ENCODE results near the gene TRIM46.

TRIM46 gene

DNA sequence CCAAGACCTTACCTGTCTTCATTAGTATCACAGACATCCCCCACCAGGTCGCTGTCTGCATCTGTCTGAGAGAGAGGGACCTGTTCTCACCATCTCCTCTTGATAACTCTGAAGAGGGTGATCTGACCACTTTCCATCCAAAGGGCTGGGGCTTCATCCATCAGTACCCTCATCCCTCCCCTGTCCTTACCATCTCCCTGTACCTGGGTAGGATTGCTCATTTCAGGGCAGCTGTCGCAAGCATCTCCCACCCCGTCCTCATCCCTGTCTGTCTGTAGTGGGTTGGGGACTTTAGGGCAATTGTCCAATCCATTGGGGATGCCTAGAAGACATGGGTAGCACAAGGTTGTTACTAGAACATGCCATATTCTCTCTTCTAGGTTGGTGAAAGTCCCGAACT lies 26.1 kb downstream of the TRIM46 start:
- H3K36me3 ChIP-seq (ENCODE audit: low read depth): 0 out of 2 replicates have a peak, but pooled peaks cover 5% of the 10 kb centered on the region
- H3K9me3 ChIP-seq (ENCODE audit: severe bottlenecking): no peaks in the 10 kb centered on the region
- no peak for ATAC-seq (ENCODE audit: low read depth)
- no peak overlapping the region for H3K4me3 ChIP-seq (ENCODE audit: severe bottlenecking)
- no peak for DNase-seq (ENCODE audit: low spot score)
- TF ChIP-seq, protein P1, sequence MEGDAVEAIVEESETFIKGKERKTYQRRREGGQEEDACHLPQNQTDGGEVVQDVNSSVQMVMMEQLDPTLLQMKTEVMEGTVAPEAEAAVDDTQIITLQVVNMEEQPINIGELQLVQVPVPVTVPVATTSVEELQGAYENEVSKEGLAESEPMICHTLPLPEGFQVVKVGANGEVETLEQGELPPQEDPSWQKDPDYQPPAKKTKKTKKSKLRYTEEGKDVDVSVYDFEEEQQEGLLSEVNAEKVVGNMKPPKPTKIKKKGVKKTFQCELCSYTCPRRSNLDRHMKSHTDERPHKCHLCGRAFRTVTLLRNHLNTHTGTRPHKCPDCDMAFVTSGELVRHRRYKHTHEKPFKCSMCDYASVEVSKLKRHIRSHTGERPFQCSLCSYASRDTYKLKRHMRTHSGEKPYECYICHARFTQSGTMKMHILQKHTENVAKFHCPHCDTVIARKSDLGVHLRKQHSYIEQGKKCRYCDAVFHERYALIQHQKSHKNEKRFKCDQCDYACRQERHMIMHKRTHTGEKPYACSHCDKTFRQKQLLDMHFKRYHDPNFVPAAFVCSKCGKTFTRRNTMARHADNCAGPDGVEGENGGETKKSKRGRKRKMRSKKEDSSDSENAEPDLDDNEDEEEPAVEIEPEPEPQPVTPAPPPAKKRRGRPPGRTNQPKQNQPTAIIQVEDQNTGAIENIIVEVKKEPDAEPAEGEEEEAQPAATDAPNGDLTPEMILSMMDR (IDR thresholded peaks at IDR 0.05; ENCODE audit: poor library complexity, severe bottlenecking): no peak
- no peaks in the 10 kb centered on the region for H3K27me3 ChIP-seq (ENCODE audit: insufficient read depth, poor library complexity, severe bottlenecking)
- no peak overlapping the region for H3K27ac ChIP-seq (ENCODE audit: poor library complexity, severe bottlenecking)
- H3K4me1 ChIP-seq (ENCODE audit: insufficient read depth, poor library complexity, severe bottlenecking): no peaks in the 10 kb centered on the region

DNA sequence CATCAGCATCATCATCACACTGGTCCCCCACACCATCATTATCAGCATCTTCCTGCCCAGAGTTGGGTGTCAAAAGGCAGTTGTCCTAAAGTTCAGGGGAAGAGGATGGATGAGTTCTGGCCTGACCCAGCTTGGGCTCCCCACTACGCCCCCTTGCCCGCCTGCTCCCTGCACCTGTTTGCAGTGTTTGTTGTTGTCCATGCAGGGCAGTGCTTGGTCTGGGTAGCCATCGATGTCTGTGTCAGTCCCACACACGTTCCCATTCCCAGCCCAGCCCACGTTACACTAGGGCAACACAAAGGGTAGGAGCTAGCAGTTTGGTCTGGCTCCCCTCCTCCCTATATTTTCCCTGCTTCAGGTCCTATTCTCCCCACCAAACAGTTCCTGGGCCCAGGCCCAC lies 27.3 kb downstream of the TRIM46 start:
- Histone ChIP-seq H3K9me3 (ENCODE audit: severe bottlenecking) (no peaks in the 10 kb centered on the region), H3K4me3 (ENCODE audit: severe bottlenecking) (no peak overlapping the region), H3K27me3 (ENCODE audit: insufficient read depth, poor library complexity, severe bottlenecking) (no peaks in the 10 kb centered on the region), H3K4me1 (ENCODE audit: insufficient read depth, poor library complexity, severe bottlenecking) (no peaks in the 10 kb centered on the region), H3K27ac (ENCODE audit: poor library complexity, severe bottlenecking) (no peak overlapping the region), H3K36me3 (ENCODE audit: low read depth) (0 out of 2 replicates have a peak, but pooled peaks cover 5% of the 10 kb centered on the region)
- DNase-seq (ENCODE audit: low spot score) (no peak), ATAC-seq (ENCODE audit: low read depth) (no peak)
- TF ChIP-seq, protein P1 (IDR thresholded peaks at IDR 0.05; ENCODE audit: poor library complexity, severe bottlenecking): no peak

DNA sequence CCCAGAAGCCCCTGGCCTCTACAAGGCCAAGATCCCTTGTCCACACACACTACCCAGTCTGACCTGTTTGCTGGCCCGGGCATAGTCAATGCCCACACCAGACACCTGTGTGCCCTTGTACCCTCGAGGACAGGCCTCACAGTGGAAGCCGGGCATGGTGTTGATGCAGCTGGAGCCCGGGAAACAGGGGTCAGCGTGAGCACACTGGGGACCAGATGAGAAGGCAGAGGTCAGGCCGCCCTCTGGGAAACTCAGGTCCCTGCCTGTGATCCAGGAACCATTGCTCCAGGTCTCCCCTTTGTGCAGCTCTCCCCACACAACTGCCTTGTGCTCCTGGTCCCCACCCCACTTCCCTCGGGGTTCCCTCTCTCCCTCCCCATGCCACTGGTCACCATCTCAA lies 28.5 kb downstream of the TRIM46 start:
- H3K9me3 ChIP-seq (ENCODE audit: severe bottlenecking): no peaks in the 10 kb centered on the region
- H3K27me3 ChIP-seq (ENCODE audit: insufficient read depth, poor library complexity, severe bottlenecking): no peaks in the 10 kb centered on the region
- no peaks in the 10 kb centered on the region for H3K4me1 ChIP-seq (ENCODE audit: insufficient read depth, poor library complexity, severe bottlenecking)
- no peak overlapping the region for H3K27ac ChIP-seq (ENCODE audit: poor library complexity, severe bottlenecking)
- no peak for ATAC-seq (ENCODE audit: low read depth)
- TF ChIP-seq, protein P1 (IDR thresholded peaks at IDR 0.05; ENCODE audit: poor library complexity, severe bottlenecking): no peak
- 0 out of 2 replicates have a peak, but pooled peaks cover 3% of the 10 kb centered on the region for H3K36me3 ChIP-seq (ENCODE audit: low read depth)
- DNase-seq (ENCODE audit: low spot score): no peak
- no peak overlapping the region for H3K4me3 ChIP-seq (ENCODE audit: severe bottlenecking)

DNA sequence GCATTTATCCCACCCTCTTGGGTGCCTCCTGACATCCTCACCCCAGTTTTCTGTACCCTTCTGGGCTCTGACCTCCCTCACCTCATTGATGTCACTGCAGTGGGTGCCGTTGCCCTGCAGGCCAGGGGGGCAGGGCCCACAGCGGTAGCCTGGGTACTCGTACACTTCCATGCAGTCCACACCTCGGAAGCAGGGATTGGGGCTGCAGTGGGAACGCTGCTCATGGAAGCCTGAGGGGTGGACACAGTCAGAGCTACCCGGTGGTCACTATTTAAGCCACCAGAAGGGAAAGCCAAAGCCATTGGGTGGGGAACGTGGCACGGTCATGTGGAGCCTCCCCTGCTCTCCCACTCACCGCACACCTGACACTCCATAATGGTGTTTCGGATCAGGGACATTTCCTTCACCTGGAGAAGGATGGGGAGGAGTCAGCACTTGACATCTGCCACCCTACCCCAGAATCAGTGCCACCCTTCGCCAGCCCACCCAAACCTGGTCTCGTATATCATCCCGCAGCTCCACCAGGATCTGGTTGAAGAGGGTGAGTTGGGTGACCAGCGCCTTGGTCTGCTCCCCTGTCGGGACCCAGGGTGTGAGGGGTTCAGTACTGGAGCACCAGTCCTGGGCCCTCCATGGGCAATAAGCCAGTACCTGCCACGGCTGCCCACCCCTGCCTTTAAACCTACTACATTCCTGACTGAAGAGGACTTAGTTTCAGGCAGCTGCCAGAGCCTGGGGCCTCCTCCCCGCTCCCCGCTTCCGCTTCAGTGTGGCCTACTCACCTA lies 29.3 kb downstream of the TRIM46 start:
- 0 out of 2 replicates have a peak, but pooled peaks cover 3% of the 10 kb centered on the region for H3K36me3 ChIP-seq (ENCODE audit: low read depth)
- H3K4me3 ChIP-seq (ENCODE audit: severe bottlenecking): no peak overlapping the region
- TF ChIP-seq, protein P1 (IDR thresholded peaks at IDR 0.05; ENCODE audit: poor library complexity, severe bottlenecking): no peak
- DNase-seq (ENCODE audit: low spot score): no peak
- ATAC-seq (ENCODE audit: low read depth): no peak
- H3K4me1 ChIP-seq (ENCODE audit: insufficient read depth, poor library complexity, severe bottlenecking): no peaks in the 10 kb centered on the region
- no peaks in the 10 kb centered on the region for H3K9me3 ChIP-seq (ENCODE audit: severe bottlenecking)
- no peaks in the 10 kb centered on the region for H3K27me3 ChIP-seq (ENCODE audit: insufficient read depth, poor library complexity, severe bottlenecking)
- H3K27ac ChIP-seq (ENCODE audit: poor library complexity, severe bottlenecking): no peak overlapping the region

DNA sequence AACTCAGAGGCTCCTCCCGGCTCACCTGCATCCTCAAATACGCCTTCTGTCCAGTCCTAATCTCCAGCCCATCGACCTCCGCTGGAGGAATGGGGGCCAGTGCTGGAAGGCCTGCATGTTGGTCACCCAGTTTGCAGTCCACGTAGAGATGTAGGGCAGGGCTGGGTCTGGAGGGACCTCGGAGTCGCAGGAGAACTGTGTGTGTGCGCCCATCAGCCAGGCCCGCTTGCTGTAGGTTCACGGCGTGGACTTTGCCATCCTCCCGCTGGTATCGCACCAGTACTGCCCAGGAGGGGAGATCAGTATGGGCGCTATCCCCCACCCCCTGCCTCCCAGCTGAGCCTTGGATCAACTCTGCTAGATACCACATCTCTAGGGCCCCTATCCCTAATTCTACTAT lies 31.4 kb downstream of the TRIM46 start:
- no peak overlapping the region for H3K4me3 ChIP-seq (ENCODE audit: severe bottlenecking)
- DNase-seq (ENCODE audit: low spot score) (no peak), ATAC-seq (ENCODE audit: low read depth) (no peak)
- H3K27me3 ChIP-seq (ENCODE audit: insufficient read depth, poor library complexity, severe bottlenecking): no peaks in the 10 kb centered on the region
- peaks cover 3% of the 10 kb centered on the region for H3K4me1 ChIP-seq (ENCODE audit: insufficient read depth, poor library complexity, severe bottlenecking)
- no peak overlapping the region for H3K27ac ChIP-seq (ENCODE audit: poor library complexity, severe bottlenecking)
- H3K36me3 ChIP-seq (ENCODE audit: low read depth): no peaks in the 10 kb centered on the region
- TF ChIP-seq, protein P1 (IDR thresholded peaks at IDR 0.05; ENCODE audit: poor library complexity, severe bottlenecking): no peak
- no peaks in the 10 kb centered on the region for H3K9me3 ChIP-seq (ENCODE audit: severe bottlenecking)
